Activated CD4-positive, alpha-beta T cell treated with anti-CD3 and anti-CD28 coated beads, Interleukin-10, Interleukin-2, amounts not matched to agents 100 ng/mL and 50 ng/mL, durations not matched to agents 16 hours and 8 hours (primary cell): ENCODE measurements around the gene DEXI.
"Not testable (repeated sequence)": the region's sequence is repeated elsewhere in the genome, so short reads cannot be mapped to it uniquely, and the experiment has no call there.

Experiments
- DNase-seq: peaks from one replicate; pipeline ENCODE4 v3.0.0-alpha.2; 2020

Gene DEXI

GRCh38 chr16:10925285-10925684 lies 17.0 kb downstream of the DEXI start:
- not testable (repeated sequence) for DNase-seq

- DNase-seq = no peak
Measured at GRCh38 chr16:10923650-10924214, 18.5 kb downstream of the DEXI start.

GRCh38 chr16:10923146-10923649 lies 19.1 kb downstream of the DEXI start:
- no peak for DNase-seq

GRCh38 chr16:10922328-10923145 lies 19.7 kb downstream of the DEXI start:
- DNase-seq = no peak

- DNase-seq = no peak
Measured at GRCh38 chr16:10921536-10922327, 20.5 kb downstream of the DEXI start.

- DNase-seq = no peak
Measured at GRCh38 chr16:10920726-10921427, 21.4 kb downstream of the DEXI start.

GRCh38 chr16:10919003-10919351 lies 23.3 kb downstream of the DEXI start:
- DNase-seq = no peak

GRCh38 chr16:10918294-10919002 lies 23.8 kb downstream of the DEXI start:
- DNase-seq = peak; percentile 90

- no peak for DNase-seq
Measured at GRCh38 chr16:10916534-10916933, 25.7 kb downstream of the DEXI start.

GRCh38 chr16:10911267-10911666 lies 31.0 kb downstream of the DEXI start:
- no peak for DNase-seq

- DNase-seq = no peak
Measured at GRCh38 chr16:10907757-10908045, 34.6 kb downstream of the DEXI start.

- no peak for DNase-seq
Measured at GRCh38 chr16:10906914-10907756, 35.1 kb downstream of the DEXI start.

GRCh38 chr16:10906482-10906881 lies 35.8 kb downstream of the DEXI start:
- DNase-seq = no peak

- DNase-seq = no peak
Measured at GRCh38 chr16:10902999-10903398, 39.3 kb downstream of the DEXI start.

- no peak for DNase-seq
Measured at GRCh38 chr16:10897134-10897533, 45.1 kb downstream of the DEXI start.

- no peak for DNase-seq
Measured at GRCh38 chr16:10896723-10897122, 45.5 kb downstream of the DEXI start.

GRCh38 chr16:10896165-10896564 lies 46.1 kb downstream of the DEXI start:
- no peak for DNase-seq

- DNase-seq = no peak
Measured at GRCh38 chr16:10895053-10895946, 47.0 kb downstream of the DEXI start.

GRCh38 chr16:10892782-10893318 lies 49.4 kb downstream of the DEXI start:
- DNase-seq = no peak

- no peak for DNase-seq
Measured at GRCh38 chr16:10889855-10890254, 52.4 kb downstream of the DEXI start.
